ENCODE measurements around the gene KLRC4.
"Not testable (repeated sequence)": the region's sequence is repeated elsewhere in the genome, so short reads cannot be mapped to it uniquely, and the experiment has no call there.

Gene KLRC4

GRCh38 chr12:10409392-10409791 is at the start of gene KLRC4:
Gene KLRC4, minus strand, starts transcription at chr12:10409757. Its CDS starts 182 bp downstream, at chr12:10409575.
- no peaks in the 10 kb centered on the region for H3K9me3 ChIP-seq (ENCODE audit: control insufficient read depth, insufficient read depth, low read length)
- H3K9ac ChIP-seq (ENCODE audit: low read depth, low read length), result no peak within 1 kb of the TSS
- 0 out of 2 replicates have a peak, but pooled peaks cover 6% of the 10 kb centered on the region for H3K4me1 ChIP-seq (ENCODE audit: insufficient read depth, low read length)
- H3K36me3 ChIP-seq (ENCODE audit: insufficient read depth, low read length), result no peaks in the 10 kb centered on the region

- H3K9ac ChIP-seq (ENCODE audit: low read depth, low read length), result no peak overlapping the region
- H3K9me3 ChIP-seq (ENCODE audit: control insufficient read depth, insufficient read depth, low read length), result peaks cover 5% of the 10 kb centered on the region; the same call in 1 of the 2 replicates
- H3K4me1 ChIP-seq (ENCODE audit: insufficient read depth, low read length), result peaks cover 10% of the 10 kb centered on the region; the same call in 1 of the 2 replicates
- H3K36me3 ChIP-seq (ENCODE audit: insufficient read depth, low read length), result no peaks in the 10 kb centered on the region
These were observed 48.2 kb upstream of the KLRC4 start for GRCh38 chr12:10457760-10458159.

- no peak overlapping the region for H3K9ac ChIP-seq (ENCODE audit: low read depth, low read length)
- no peaks in the 10 kb centered on the region for H3K36me3 ChIP-seq (ENCODE audit: insufficient read depth, low read length)
- peaks cover 5% of the 10 kb centered on the region; the same call in 1 of the 2 replicates for H3K9me3 ChIP-seq (ENCODE audit: control insufficient read depth, insufficient read depth, low read length)
- peaks cover 10% of the 10 kb centered on the region; the same call in 1 of the 2 replicates for H3K4me1 ChIP-seq (ENCODE audit: insufficient read depth, low read length)
These were observed 47.3 kb upstream of the KLRC4 start for GRCh38 chr12:10456856-10457255.

- H3K9ac ChIP-seq (ENCODE audit: low read depth, low read length), result no peak overlapping the region
- H3K4me1 ChIP-seq (ENCODE audit: insufficient read depth, low read length), result peaks cover 10% of the 10 kb centered on the region; the same call in 1 of the 2 replicates
- H3K36me3 ChIP-seq (ENCODE audit: insufficient read depth, low read length), result no peaks in the 10 kb centered on the region
- H3K9me3 ChIP-seq (ENCODE audit: control insufficient read depth, insufficient read depth, low read length), result peaks cover 5% of the 10 kb centered on the region; the same call in 1 of the 2 replicates
These were observed 46.2 kb upstream of the KLRC4 start for GRCh38 chr12:10455766-10456165.

- Histone ChIP-seq H3K9me3 (ENCODE audit: control insufficient read depth, insufficient read depth, low read length) (peaks cover 5% of the 10 kb centered on the region; the same call in 1 of the 2 replicates), H3K9ac (ENCODE audit: low read depth, low read length) (no peak overlapping the region)
These were observed 45.0 kb upstream of the KLRC4 start for GRCh38 chr12:10454531-10454930.

GRCh38 chr12:10453156-10453555 is 43.6 kb upstream of the KLRC4 start, which contains the start of gene KLRC1:
Gene KLRC1, minus strand, starts transcription at chr12:10453377. Its CDS starts 2,221 bp downstream, at chr12:10451156.
- Histone ChIP-seq H3K9ac (ENCODE audit: low read depth, low read length) (no peak within 1 kb of the TSS), H3K36me3 (ENCODE audit: insufficient read depth, low read length) (no peaks in the 10 kb centered on the region), H3K4me1 (ENCODE audit: insufficient read depth, low read length) (peaks cover 10% of the 10 kb centered on the region; the same call in 1 of the 2 replicates), H3K9me3 (ENCODE audit: control insufficient read depth, insufficient read depth, low read length) (peaks cover 5% of the 10 kb centered on the region; the same call in 1 of the 2 replicates)

More at GRCh38 chr12:10454531-10454930, 45.0 kb upstream of the KLRC4 start:
- Histone ChIP-seq H3K4me1 (ENCODE audit: insufficient read depth, low read length) (peaks cover 10% of the 10 kb centered on the region; the same call in 1 of the 2 replicates), H3K36me3 (ENCODE audit: insufficient read depth, low read length) (no peaks in the 10 kb centered on the region)

- no peaks in the 10 kb centered on the region for H3K9me3 ChIP-seq (ENCODE audit: control insufficient read depth, insufficient read depth, low read length)
- H3K36me3 ChIP-seq (ENCODE audit: insufficient read depth, low read length), result no peaks in the 10 kb centered on the region
- H3K4me1 ChIP-seq (ENCODE audit: insufficient read depth, low read length), result no peaks in the 10 kb centered on the region
- no peak overlapping the region for H3K9ac ChIP-seq (ENCODE audit: low read depth, low read length)
These were observed 38.7 kb upstream of the KLRC4 start for GRCh38 chr12:10448236-10448635.

- H3K4me1 ChIP-seq (ENCODE audit: insufficient read depth, low read length); H3K9me3 ChIP-seq (ENCODE audit: control insufficient read depth, insufficient read depth, low read length); H3K36me3 ChIP-seq (ENCODE audit: insufficient read depth, low read length); H3K9ac ChIP-seq (ENCODE audit: low read depth, low read length): not testable (repeated sequence)
These were observed 36.5 kb upstream of the KLRC4 start for GRCh38 chr12:10446052-10446451.

GRCh38 chr12:10441144-10441543 is 31.6 kb upstream of the KLRC4 start:
- H3K9me3 ChIP-seq (ENCODE audit: control insufficient read depth, insufficient read depth, low read length); H3K4me1 ChIP-seq (ENCODE audit: insufficient read depth, low read length); H3K36me3 ChIP-seq (ENCODE audit: insufficient read depth, low read length); H3K9ac ChIP-seq (ENCODE audit: low read depth, low read length): not testable (repeated sequence)

GRCh38 chr12:10439608-10440274 is 30.2 kb upstream of the KLRC4 start:
- not testable (repeated sequence) for H3K4me1 ChIP-seq (ENCODE audit: insufficient read depth, low read length); H3K36me3 ChIP-seq (ENCODE audit: insufficient read depth, low read length); H3K9me3 ChIP-seq (ENCODE audit: control insufficient read depth, insufficient read depth, low read length); H3K9ac ChIP-seq (ENCODE audit: low read depth, low read length)

- not testable (repeated sequence) for H3K4me1 ChIP-seq (ENCODE audit: insufficient read depth, low read length); H3K9me3 ChIP-seq (ENCODE audit: control insufficient read depth, insufficient read depth, low read length); H3K9ac ChIP-seq (ENCODE audit: low read depth, low read length); H3K36me3 ChIP-seq (ENCODE audit: insufficient read depth, low read length)
These were observed 28.0 kb upstream of the KLRC4 start for GRCh38 chr12:10437601-10438000.

- H3K9me3 ChIP-seq (ENCODE audit: control insufficient read depth, insufficient read depth, low read length); H3K4me1 ChIP-seq (ENCODE audit: insufficient read depth, low read length); H3K9ac ChIP-seq (ENCODE audit: low read depth, low read length); H3K36me3 ChIP-seq (ENCODE audit: insufficient read depth, low read length): not testable (repeated sequence)
These were observed 26.3 kb upstream of the KLRC4 start, which contains the start of gene KLRC2 for GRCh38 chr12:10435816-10436215. Gene KLRC2, minus strand, starts transcription at chr12:10436010. Its CDS starts 24 bp downstream, at chr12:10435986.

GRCh38 chr12:10430623-10431022 is 21.1 kb upstream of the KLRC4 start:
- H3K4me1 ChIP-seq (ENCODE audit: insufficient read depth, low read length); H3K36me3 ChIP-seq (ENCODE audit: insufficient read depth, low read length); H3K9me3 ChIP-seq (ENCODE audit: control insufficient read depth, insufficient read depth, low read length); H3K9ac ChIP-seq (ENCODE audit: low read depth, low read length): not testable (repeated sequence)

GRCh38 chr12:10425938-10426337 is 16.4 kb upstream of the KLRC4 start:
- not testable (repeated sequence) for H3K36me3 ChIP-seq (ENCODE audit: insufficient read depth, low read length); H3K9me3 ChIP-seq (ENCODE audit: control insufficient read depth, insufficient read depth, low read length); H3K9ac ChIP-seq (ENCODE audit: low read depth, low read length); H3K4me1 ChIP-seq (ENCODE audit: insufficient read depth, low read length)

- not testable (repeated sequence) for H3K4me1 ChIP-seq (ENCODE audit: insufficient read depth, low read length); H3K9ac ChIP-seq (ENCODE audit: low read depth, low read length); H3K36me3 ChIP-seq (ENCODE audit: insufficient read depth, low read length); H3K9me3 ChIP-seq (ENCODE audit: control insufficient read depth, insufficient read depth, low read length)
These were observed 14.8 kb upstream of the KLRC4 start for GRCh38 chr12:10424260-10424899.
